H54 (cell line): Measurements from ENCODE around the gene CEP95.
A peak's percentile ranks its signal among the peaks of the same experiment; 100 is the strongest.

Experiments used
- DNase-seq: peaks from one replicate; pipeline ENCODE4 v3.0.0; 2011; ENCODE audit warnings: low spot score, mixed read lengths; ENCODE audit not compliant: insufficient read length
- FAIRE-seq: peaks from 3 replicates; lab custom pipeline; 2011; peaks lifted over from hg19 to GRCh38; lab: Jason Lieb, UNC
- POLR2A ChIP-seq: IDR thresholded peaks from 2 replicates; pipeline ENCODE4 v1.6.1; 2011; ENCODE audit warnings: low read depth, mild to moderate bottlenecking, low read length

CEP95 gene

GRCh38 chr17:64500862-64501765, 5.7 kb upstream of the CEP95 start:
- no peak for FAIRE-seq
- DNase-seq = no peak

GRCh38 chr17:64502021-64502420, 4.8 kb upstream of the CEP95 start:
- TF ChIP-seq POLR2A = no peak
- FAIRE-seq = no peak

More at GRCh38 chr17:64500862-64501765, 5.7 kb upstream of the CEP95 start:
- no peak for TF ChIP-seq POLR2A

GRCh38 chr17:64502809-64503208, 4.0 kb upstream of the CEP95 start:
- no peak for DNase-seq
- no peak for TF ChIP-seq POLR2A
- FAIRE-seq = no peak

More at GRCh38 chr17:64502021-64502420, 4.8 kb upstream of the CEP95 start:
- DNase-seq = no peak

- no peak for DNase-seq
- FAIRE-seq = no peak
- no peak for TF ChIP-seq POLR2A
Observed at GRCh38 chr17:64503341-64503740, 3.4 kb upstream of the CEP95 start.

GRCh38 chr17:64503821-64504768, 2.7 kb upstream of the CEP95 start:
- DNase-seq = no peak
- TF ChIP-seq POLR2A = no peak
- no peak for FAIRE-seq

GRCh38 chr17:64504769-64505339, 1.9 kb upstream of the CEP95 start:
- DNase-seq = no peak
- FAIRE-seq = no peak
- TF ChIP-seq POLR2A = no peak

GRCh38 chr17:64505340-64506200, 1.2 kb upstream of the CEP95 start:
- peak; percentile 67 for TF ChIP-seq POLR2A
- FAIRE-seq (no peak), DNase-seq (no peak)

- FAIRE-seq (peak; percentile 88), DNase-seq (peak; percentile 86)
- peak; percentile 98 for TF ChIP-seq POLR2A
Observed at GRCh38 chr17:64506201-64506575, 589 bp upstream of the CEP95 start, which contains the start of gene DDX5. Gene DDX5, minus strand, starts transcription at chr17:64506289. Its CDS starts 170 bp downstream, at chr17:64506119.

GRCh38 chr17:64507413-64507782, 621 bp downstream of the CEP95 start:
- peak; percentile 43 for DNase-seq
- peak; percentile 38 for FAIRE-seq
- no peak for TF ChIP-seq POLR2A

- DNase-seq = no peak
- no peak for FAIRE-seq
- no peak for TF ChIP-seq POLR2A
Observed at GRCh38 chr17:64508683-64509082, 1.9 kb downstream of the CEP95 start.

GRCh38 chr17:64509179-64509578, 2.4 kb downstream of the CEP95 start:
- DNase-seq = no peak
- no peak for TF ChIP-seq POLR2A
- FAIRE-seq = no peak

- DNase-seq (no peak), FAIRE-seq (no peak)
- TF ChIP-seq POLR2A = no peak
Observed at GRCh38 chr17:64515419-64515818, 8.6 kb downstream of the CEP95 start.

- FAIRE-seq (no peak), DNase-seq (no peak)
Observed at GRCh38 chr17:64515829-64516228, 9.1 kb downstream of the CEP95 start.

More at GRCh38 chr17:64515829-64516228, 9.1 kb downstream of the CEP95 start:
- no peak for TF ChIP-seq POLR2A
